COR-L47 (cell line): ENCODE data around the gene RUNDC3A.
A peak's percentile ranks its signal among the peaks of the same experiment; 100 is the strongest.

Experiments used
- DNase-seq: peaks from one replicate; lab custom pipeline; 2025; lab: John Stamatoyannopoulos, UW

RUNDC3A gene

DNA sequence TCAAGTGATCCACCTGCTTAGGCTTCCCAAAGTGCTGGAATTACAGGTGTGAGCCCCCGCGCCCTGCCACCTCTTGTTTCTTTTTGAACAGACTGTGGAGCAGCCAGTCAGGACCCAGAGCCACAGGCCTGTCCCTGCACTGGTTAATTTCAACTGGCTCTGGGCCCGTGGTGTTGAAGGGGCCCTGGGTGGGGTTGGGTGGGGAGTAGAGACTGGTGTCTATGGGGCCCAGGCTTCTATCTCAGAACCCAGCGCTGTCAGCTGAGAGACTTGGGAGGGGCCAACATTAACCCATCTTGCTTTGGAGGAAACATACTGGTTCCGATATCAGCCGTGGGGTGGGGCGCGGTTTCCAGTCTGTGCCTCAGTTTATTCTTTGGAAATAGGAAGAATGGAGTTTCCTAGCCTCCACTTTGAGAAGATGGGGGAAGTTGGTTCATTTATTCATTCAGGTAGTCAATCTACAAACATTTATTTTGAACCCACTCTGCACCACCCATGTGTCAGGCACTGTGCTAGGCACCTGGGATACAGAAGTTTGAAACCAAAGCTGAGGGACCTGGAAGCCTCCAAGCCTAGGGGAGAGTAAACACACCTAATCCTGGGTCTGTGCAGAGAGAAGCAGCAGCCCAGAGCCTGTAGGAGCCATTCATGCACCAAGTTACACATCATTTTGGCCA, 24.9 kb upstream of the RUNDC3A start:
- DNase-seq = no peak

- no peak for DNase-seq
These were observed 24.4 kb upstream of the RUNDC3A start for GRCh38 chr17:44284024-44284400.

- no peak for DNase-seq
These were observed 20.8 kb upstream of the RUNDC3A start for GRCh38 chr17:44287651-44288050.

GRCh38 chr17:44293509-44294226, 14.7 kb upstream of the RUNDC3A start:
- no peak for DNase-seq

- DNase-seq = no peak
These were observed 10.4 kb upstream of the RUNDC3A start for GRCh38 chr17:44297975-44298374.

GRCh38 chr17:44304651-44305050, 3.8 kb upstream of the RUNDC3A start:
- DNase-seq = no peak

- DNase-seq = peak; percentile 45
These were observed 814 bp upstream of the RUNDC3A start for GRCh38 chr17:44307387-44308186.

GRCh38 chr17:44308865-44309264, 464 bp downstream of the RUNDC3A start:
- DNase-seq = peak; percentile 23

DNA sequence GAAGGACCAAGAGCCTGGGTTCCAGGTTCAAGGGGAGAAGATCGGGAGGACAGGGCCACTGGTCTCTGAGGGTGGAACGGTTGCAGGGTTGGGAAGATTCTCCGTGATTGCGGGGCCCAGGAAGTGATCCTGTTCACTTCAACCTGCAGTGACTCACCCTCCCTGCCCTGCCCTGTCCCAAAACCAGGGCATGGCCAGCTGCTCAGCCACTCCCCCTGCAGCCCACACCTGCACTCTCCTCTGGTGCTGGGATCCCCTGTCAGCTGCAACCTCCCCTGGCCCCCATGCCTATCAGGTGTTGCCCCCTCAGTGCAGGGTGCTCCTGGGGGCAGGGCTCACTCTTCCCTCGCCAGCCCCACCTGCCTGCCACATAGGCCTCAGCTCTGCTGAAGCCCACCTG, 1.1 kb downstream of the RUNDC3A start:
- no peak for DNase-seq

DNA sequence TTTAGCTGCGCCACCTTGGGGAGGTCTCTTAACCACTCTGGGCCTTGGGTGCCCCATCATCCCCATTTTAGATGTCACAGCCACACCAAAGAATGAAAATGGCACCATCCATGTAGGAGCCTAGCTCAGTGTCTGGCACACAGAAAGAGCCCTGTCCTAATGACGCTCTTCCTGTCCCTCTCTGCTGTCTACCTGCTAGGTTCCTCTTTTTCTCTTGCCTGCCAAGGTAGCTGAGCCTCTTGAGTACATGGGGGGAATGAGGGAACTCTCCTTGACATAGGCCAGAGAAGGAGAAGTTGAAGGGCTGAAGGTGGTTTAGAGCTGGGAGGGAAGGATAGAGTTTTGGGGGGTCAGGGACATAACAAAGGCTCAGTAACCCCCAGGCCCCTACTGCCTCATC, 1.8 kb downstream of the RUNDC3A start:
- DNase-seq = no peak

- DNase-seq = no peak
These were observed 2.4 kb downstream of the RUNDC3A start for GRCh38 chr17:44310609-44311376.

DNA sequence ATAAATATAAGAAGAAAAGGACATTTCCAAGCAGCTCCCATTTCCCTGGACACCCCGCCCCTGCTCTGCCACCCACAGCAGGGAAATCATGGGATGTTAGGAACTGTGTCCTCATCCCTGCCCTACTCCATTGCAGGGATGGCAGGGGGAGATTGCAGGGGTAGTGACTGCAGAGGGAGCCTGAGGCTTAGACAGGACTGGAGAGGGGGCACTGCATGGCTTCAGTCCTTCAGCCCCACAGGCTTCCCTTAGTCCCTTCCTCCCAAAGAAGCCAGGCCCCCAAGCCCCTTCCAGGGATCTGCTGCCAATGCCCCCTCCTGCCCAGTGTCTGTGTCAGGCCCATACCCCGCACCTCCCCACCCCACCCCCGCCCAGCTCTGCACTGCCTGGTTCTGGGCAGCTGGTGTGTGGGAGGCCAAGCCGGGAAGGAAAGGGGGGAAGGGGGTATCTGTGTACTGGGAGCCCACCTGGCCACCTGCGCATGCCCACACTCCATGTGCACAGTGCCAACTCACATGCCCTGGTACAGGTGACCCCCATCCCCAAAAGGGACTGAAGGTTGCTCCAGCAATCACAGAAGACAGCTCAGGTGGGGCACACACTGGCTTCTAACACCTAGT, 3.3 kb downstream of the RUNDC3A start:
- no peak for DNase-seq

DNA sequence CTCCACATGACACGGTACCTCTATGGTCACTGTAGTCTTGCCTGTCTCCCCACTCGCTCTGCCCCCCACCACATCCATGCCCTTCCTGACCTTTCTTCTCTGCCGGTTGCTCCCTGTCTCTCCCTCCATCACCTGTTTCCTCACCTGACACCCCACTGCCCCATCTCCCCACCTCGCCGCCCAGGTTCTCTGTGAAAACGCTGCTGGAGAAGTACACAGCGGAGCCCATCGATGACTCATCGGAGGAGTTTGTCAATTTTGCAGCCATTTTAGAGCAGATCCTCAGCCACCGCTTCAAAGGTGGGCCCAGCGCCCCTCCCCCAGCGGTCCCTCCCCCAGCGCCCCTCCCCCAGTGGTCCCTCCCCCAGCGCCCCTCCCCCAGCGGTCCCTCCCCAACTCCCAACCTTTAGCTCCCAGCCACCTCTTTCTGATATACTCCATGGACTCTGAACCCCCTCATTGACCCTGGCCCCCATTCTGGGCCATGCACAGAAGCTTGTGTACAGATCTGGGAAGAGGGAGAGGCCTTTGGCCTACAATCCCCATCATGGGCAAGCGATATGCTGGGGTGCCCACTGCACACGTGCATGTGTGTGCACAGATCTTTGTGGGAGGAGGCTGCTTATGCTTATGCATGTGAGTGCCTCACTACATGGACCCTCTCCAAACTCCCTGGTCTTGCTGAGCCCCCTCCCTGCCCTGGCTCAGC, 4.1 kb downstream of the RUNDC3A start:
- no peak for DNase-seq

DNA sequence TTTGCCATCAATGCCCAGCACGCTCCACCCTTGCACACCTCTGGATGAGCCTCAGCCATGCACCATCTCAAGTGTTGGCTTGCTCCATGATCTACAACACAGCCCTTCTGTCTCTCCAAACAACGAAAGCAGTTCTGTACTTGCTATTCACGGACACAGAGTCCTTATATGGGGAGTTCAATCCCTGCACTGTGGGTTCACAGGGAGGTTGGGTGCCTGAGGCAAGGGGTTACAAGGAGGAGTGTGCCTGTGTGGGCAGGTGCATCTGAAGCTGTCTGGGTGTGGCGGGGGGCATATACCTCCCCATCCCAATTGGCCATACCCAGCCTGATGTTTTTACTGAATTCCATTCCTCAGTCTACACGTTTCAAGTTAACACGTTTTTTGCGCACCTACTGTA, 5.6 kb downstream of the RUNDC3A start:
- DNase-seq = no peak

GRCh38 chr17:44314524-44314868, 6.1 kb downstream of the RUNDC3A start:
- no peak for DNase-seq

GRCh38 chr17:44314869-44315661, 6.7 kb downstream of the RUNDC3A start:
- peak; percentile 33 for DNase-seq

DNA sequence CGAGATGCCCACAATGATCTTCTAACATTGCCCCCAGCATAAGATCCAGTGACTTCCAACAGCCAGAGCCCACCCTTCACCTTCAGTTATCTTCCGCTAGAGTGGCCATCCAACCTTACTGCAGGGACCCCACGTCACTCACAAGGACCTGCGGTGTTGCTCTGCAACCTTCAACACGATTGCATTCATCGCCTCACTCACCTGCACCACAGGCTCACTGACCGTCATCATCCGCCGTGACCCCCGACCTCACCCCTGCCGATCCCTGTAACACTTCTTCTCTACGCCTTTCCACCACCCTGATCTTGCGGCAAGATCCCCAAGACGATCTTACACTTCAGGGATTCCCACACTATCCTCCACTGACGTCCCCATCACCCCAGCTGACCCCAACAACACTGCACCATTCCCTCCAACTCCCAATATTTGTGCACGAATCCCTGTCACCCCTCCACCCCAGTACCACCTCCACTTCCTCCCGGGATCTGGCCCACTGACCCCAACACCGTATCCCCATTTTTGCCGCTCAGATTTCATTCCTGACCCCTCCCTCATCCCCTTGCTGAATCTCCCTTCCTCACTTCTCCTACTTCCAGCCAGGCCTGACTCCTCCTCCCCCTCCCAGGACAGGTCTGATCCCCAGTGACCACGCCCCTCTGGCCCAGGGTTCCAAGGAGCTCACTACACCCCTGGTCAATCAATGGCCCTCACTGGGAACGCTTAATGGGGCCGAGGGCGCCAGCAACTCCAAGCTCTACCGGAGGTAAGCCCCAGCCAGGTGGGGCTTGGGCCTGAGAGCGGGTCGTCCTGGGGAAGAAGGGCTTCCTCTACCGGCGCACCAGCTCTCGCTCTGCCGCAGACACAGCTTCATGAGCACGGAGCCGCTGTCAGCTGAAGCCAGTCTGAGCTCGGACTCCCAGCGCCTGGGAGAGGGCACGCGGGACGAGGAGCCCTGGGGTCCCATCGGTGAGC, 7.6 kb downstream of the RUNDC3A start:
- no peak for DNase-seq

DNA sequence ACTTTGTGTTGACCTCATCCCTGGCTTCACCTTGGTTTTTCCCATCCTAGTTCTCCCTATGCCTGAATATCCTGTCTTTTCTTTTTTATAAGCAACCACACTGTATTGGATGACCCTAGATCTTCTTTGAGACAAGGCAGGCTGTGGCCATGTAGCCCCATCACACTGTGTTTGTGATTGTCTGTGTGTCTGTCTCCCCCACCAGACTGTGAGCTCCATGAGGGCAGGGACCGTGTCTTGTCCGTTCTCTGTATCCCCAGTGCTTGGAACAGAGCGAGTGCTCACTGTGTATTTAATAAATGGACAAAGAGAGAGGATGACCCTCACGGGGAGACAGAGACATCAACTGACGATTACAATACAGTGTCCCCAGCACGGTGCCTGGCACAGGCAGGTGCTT, 9.1 kb downstream of the RUNDC3A start:
- no peak for DNase-seq
